Activated CD4-positive, CD25-positive, alpha-beta regulatory T cell treated with anti-CD3 and anti-CD28 coated beads, Interleukin-2, amount 50 U/mL, for 72 hours (primary cell): ENCODE measurements around the gene UGT1A4.
"Not testable (repeated sequence)": the region's sequence is repeated elsewhere in the genome, so short reads cannot be mapped to it uniquely, and the experiment has no call there.

Experiments used
- DNase-seq: peaks from one replicate; pipeline ENCODE4 v3.0.0; 2021

Gene UGT1A4

GRCh38 chr2:233751212-233752009, 32.9 kb downstream of the UGT1A4 start:
- DNase-seq: not testable (repeated sequence)

- DNase-seq: no peak
Observed at GRCh38 chr2:233754872-233755611, 36.5 kb downstream of the UGT1A4 start.

GRCh38 chr2:233756429-233757081, 38.0 kb downstream of the UGT1A4 start:
- no peak for DNase-seq

- no peak for DNase-seq
Observed at GRCh38 chr2:233758141-233758540, 39.6 kb downstream of the UGT1A4 start.

GRCh38 chr2:233758849-233759248, 40.3 kb downstream of the UGT1A4 start:
- DNase-seq: no peak

- DNase-seq: no peak
Observed at GRCh38 chr2:233760043-233760442, 41.5 kb downstream of the UGT1A4 start, which contains the start of gene UGT1A1. UGT1A1 (plus strand) TSS chr2:233760270; CDS start chr2:233760288, 18 bp downstream.

- no peak for DNase-seq
Observed at GRCh38 chr2:233761040-233761769, 42.7 kb downstream of the UGT1A4 start.

- DNase-seq: no peak
Observed at GRCh38 chr2:233764264-233764663, 45.7 kb downstream of the UGT1A4 start.

GRCh38 chr2:233764761-233765160, 46.2 kb downstream of the UGT1A4 start:
- no peak for DNase-seq

GRCh38 chr2:233766416-233766815, 47.9 kb downstream of the UGT1A4 start:
- DNase-seq: no peak

- DNase-seq: no peak
Observed at GRCh38 chr2:233768076-233768475, 49.5 kb downstream of the UGT1A4 start.

GRCh38 chr2:233769260-233769659, 50.7 kb downstream of the UGT1A4 start:
- DNase-seq: no peak

GRCh38 chr2:233772153-233772552, 53.6 kb downstream of the UGT1A4 start:
- no peak for DNase-seq

GRCh38 chr2:233772583-233772982, 54.0 kb downstream of the UGT1A4 start:
- DNase-seq: no peak

GRCh38 chr2:233773854-233774253, 55.3 kb downstream of the UGT1A4 start:
- DNase-seq: no peak

GRCh38 chr2:233775414-233775813, 56.9 kb downstream of the UGT1A4 start:
- DNase-seq: no peak

- no peak for DNase-seq
Observed at GRCh38 chr2:233778030-233778429, 59.5 kb downstream of the UGT1A4 start, which contains the start of gene MROH2A. MROH2A (plus strand) TSS chr2:233778330; CDS start chr2:233779359, 1,029 bp downstream.

- no peak for DNase-seq
Observed at GRCh38 chr2:233779722-233780121, 61.2 kb downstream of the UGT1A4 start.

GRCh38 chr2:233780771-233781170, 62.2 kb downstream of the UGT1A4 start:
- no peak for DNase-seq

GRCh38 chr2:233789554-233789953, 71.0 kb downstream of the UGT1A4 start:
- DNase-seq: peak; percentile 6

GRCh38 chr2:233791151-233791882, 72.8 kb downstream of the UGT1A4 start:
- DNase-seq: peak; percentile 17

- peak; percentile 11 for DNase-seq
Observed at GRCh38 chr2:233791883-233792329, 73.4 kb downstream of the UGT1A4 start.
